Measurements from ENCODE around the gene FAM107B.
A peak's percentile ranks its signal among the peaks of the same experiment; 100 is the strongest.

- TF ChIP-seq CTCF (tag by site-specific recombination; IDR thresholded peaks at IDR 0.05) (no peak), PBX3 (CRISPR knock-in tag; IDR thresholded peaks at IDR 0.05) (no peak), PRDM4 (tag by site-specific recombination; IDR thresholded peaks at IDR 0.05) (peak; percentile 90), MYNN (tag by site-specific recombination; IDR thresholded peaks at IDR 0.05; ENCODE audit: borderline replicate concordance) (no peak), ZBTB17 (tag by site-specific recombination; IDR thresholded peaks at IDR 0.05) (peak; percentile 53), ZNF473 (tag by site-specific recombination; IDR thresholded peaks at IDR 0.05) (no peak)
Observed at GRCh38 chr10:14692344-14693076, 82.2 kb downstream of the FAM107B start.

All from HEK293 (cell line).